ENCODE data around the gene MINDY4.

Gene MINDY4

GRCh38 chr7:30729642-30730041 is 41.6 kb upstream of the MINDY4 start:
- Histone ChIP-seq H3K4me1 (ENCODE audit: control insufficient read depth, insufficient read depth, low read length) (no peaks in the 10 kb centered on the region), H3K4me3 (ENCODE audit: low read depth, low read length) (no peak overlapping the region), H3K36me3 (ENCODE audit: control insufficient read depth in 2 of 2, insufficient read depth in 1 of 2, low read length in 2 of 2) (no peaks in the 10 kb centered on the region), H3K27ac (ENCODE audit: extremely low read depth, low read depth, low read length) (no peak overlapping the region), H3K9me3 (ENCODE audit: control insufficient read depth, insufficient read depth, low read depth, low read length) (no peaks in the 10 kb centered on the region)
- POLR2A ChIA-PET: no interaction called here
- TF ChIP-seq ZNF747 (tag by site-specific recombination; IDR thresholded peaks at IDR 0.05) (no peak), ZNF518A (tag by site-specific recombination; conservative IDR thresholded peaks at IDR 0.05; ENCODE audit: low read depth) (no peak), ZNF776 (tag by site-specific recombination; IDR thresholded peaks at IDR 0.05; ENCODE audit: borderline replicate concordance) (no peak), ZBTB7A (tag by site-specific recombination; IDR thresholded peaks at IDR 0.05; ENCODE audit: low read depth) (no peak), ZBTB11 (tag by site-specific recombination; conservative IDR thresholded peaks at IDR 0.05; ENCODE audit: low read depth) (no peak)
- CTCF ChIA-PET: interaction anchor here (0.6 to 2.0 kb wide), 3 partner anchors 10 to 15 kb away, joined by 3 to 11 read pairs (median 4); no protein-coding TSS in a partner anchor

GRCh38 chr7:30730097-30730496 is 41.1 kb upstream of the MINDY4 start:
- H3K9me3 ChIP-seq (ENCODE audit: control insufficient read depth, insufficient read depth, low read depth, low read length): no peaks in the 10 kb centered on the region
- H3K4me3 ChIP-seq (ENCODE audit: low read depth, low read length): no peak overlapping the region
- H3K36me3 ChIP-seq (ENCODE audit: control insufficient read depth in 2 of 2, insufficient read depth in 1 of 2, low read length in 2 of 2): no peaks in the 10 kb centered on the region
- ChIA-PET POLR2A (no interaction called here), CTCF (interaction anchor here (0.6 to 2.0 kb wide), 2 partner anchors 9 to 15 kb away, joined by 3 to 11 read pairs; no protein-coding TSS in a partner anchor)
- H3K27ac ChIP-seq (ENCODE audit: extremely low read depth, low read depth, low read length): no peak overlapping the region
- no peaks in the 10 kb centered on the region for H3K4me1 ChIP-seq (ENCODE audit: control insufficient read depth, insufficient read depth, low read length)
- TF ChIP-seq INSM2 (tag by site-specific recombination; IDR thresholded peaks at IDR 0.05) (no peak), BCL6B (tag by site-specific recombination; IDR thresholded peaks at IDR 0.05) (no peak), ZNF558 (tag by site-specific recombination; IDR thresholded peaks at IDR 0.05) (no peak), ZNF350 (tag by site-specific recombination; IDR thresholded peaks at IDR 0.05) (no peak), ZNF449 (tag by site-specific recombination; IDR thresholded peaks at IDR 0.05) (no peak), WT1 (tag by site-specific recombination; IDR thresholded peaks at IDR 0.05) (no peak), ZNF658 (tag by site-specific recombination; IDR thresholded peaks at IDR 0.05) (no peak), MZF1 (tag by site-specific recombination; IDR thresholded peaks at IDR 0.05; ENCODE audit: borderline replicate concordance) (no peak), ZNF548 (tag by site-specific recombination; IDR thresholded peaks at IDR 0.05) (no peak), ZNF76 (tag by site-specific recombination; IDR thresholded peaks at IDR 0.05; ENCODE audit: borderline replicate concordance, low read depth) (no peak), ZNF19 (tag by site-specific recombination; IDR thresholded peaks at IDR 0.05; ENCODE audit: low read depth) (no peak), ZNF843 (tag by site-specific recombination; IDR thresholded peaks at IDR 0.05) (no peak), ZNF416 (tag by site-specific recombination; IDR thresholded peaks at IDR 0.05) (no peak), BCL11B (tag by site-specific recombination; IDR thresholded peaks at IDR 0.05; ENCODE audit: low read depth) (no peak), ZNF555 (tag by site-specific recombination; conservative IDR thresholded peaks at IDR 0.05) (no peak), MEIS1 (CRISPR knock-in tag; IDR thresholded peaks at IDR 0.05; ENCODE audit: borderline replicate concordance) (no peak), ZNF404 (tag by site-specific recombination; IDR thresholded peaks at IDR 0.05) (no peak)
